Measurements from ENCODE around the gene OCEL1.
A peak's percentile ranks its signal among the peaks of the same experiment; 100 is the strongest.

Gene OCEL1

DNA sequence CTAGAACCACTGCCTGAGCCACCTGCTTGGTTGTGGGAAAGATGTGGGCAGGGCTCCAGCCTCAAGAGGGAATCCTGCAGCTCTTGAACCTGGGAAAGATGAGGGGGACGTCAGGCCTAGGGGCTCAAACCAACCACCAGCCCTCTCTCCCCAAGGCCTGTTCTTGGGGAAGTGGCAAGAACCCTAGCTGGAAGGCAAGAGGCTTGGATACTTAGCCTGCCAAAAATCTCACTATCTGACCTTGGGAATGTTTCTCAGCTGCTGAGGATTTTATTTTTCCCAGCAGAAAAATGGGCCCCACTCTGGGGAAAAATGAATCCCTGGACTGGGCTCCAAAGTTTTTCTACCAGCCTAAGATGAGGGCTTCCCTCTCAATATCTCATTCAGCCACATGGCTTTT lies 33.9 kb downstream of the OCEL1 start:
- H3K27me3 ChIP-seq (ENCODE audit: control insufficient read depth, low read length), result no peaks in the 10 kb centered on the region
- H3K79me2 ChIP-seq (ENCODE audit: control insufficient read depth, low read length), result no peaks in the 10 kb centered on the region
- H4K20me1 ChIP-seq (ENCODE audit: control insufficient read depth, insufficient read depth, low read depth, low read length), result no peaks in the 10 kb centered on the region
- no peaks in the 10 kb centered on the region for H3K9me3 ChIP-seq (ENCODE audit: control insufficient read depth, insufficient read depth, low read length)
- no peak overlapping the region for H3K4me2 ChIP-seq (ENCODE audit: low read length)
- H3F3A ChIP-seq (ENCODE audit: control insufficient read depth, insufficient read depth), result peaks cover 11% of the 10 kb centered on the region; the same call in 1 of the 2 replicates
- no peaks in the 10 kb centered on the region for H3K9me2 ChIP-seq (replicated peaks; ENCODE audit: control insufficient read depth, low read length)
- H3K27ac ChIP-seq (ENCODE audit: low read depth, low read length), result no peak overlapping the region
- H3K4me1 ChIP-seq (ENCODE audit: control insufficient read depth, low read length), result peaks cover 29% of the 10 kb centered on the region
- no peaks in the 10 kb centered on the region for H3K36me3 ChIP-seq (ENCODE audit: control insufficient read depth, low read length)
- TF ChIP-seq EZH2phosphoT487 (IDR thresholded peaks at IDR 0.05; ENCODE audit: borderline replicate concordance, low read length), result no peak
- TF ChIP-seq, protein P1, sequence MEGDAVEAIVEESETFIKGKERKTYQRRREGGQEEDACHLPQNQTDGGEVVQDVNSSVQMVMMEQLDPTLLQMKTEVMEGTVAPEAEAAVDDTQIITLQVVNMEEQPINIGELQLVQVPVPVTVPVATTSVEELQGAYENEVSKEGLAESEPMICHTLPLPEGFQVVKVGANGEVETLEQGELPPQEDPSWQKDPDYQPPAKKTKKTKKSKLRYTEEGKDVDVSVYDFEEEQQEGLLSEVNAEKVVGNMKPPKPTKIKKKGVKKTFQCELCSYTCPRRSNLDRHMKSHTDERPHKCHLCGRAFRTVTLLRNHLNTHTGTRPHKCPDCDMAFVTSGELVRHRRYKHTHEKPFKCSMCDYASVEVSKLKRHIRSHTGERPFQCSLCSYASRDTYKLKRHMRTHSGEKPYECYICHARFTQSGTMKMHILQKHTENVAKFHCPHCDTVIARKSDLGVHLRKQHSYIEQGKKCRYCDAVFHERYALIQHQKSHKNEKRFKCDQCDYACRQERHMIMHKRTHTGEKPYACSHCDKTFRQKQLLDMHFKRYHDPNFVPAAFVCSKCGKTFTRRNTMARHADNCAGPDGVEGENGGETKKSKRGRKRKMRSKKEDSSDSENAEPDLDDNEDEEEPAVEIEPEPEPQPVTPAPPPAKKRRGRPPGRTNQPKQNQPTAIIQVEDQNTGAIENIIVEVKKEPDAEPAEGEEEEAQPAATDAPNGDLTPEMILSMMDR (IDR thresholded peaks at IDR 0.05; ENCODE audit: low read depth, low read length, poor library complexity, severe bottlenecking), result no peak
- H3K4me3 ChIP-seq (ENCODE audit: low read length), result no peak overlapping the region

DNA sequence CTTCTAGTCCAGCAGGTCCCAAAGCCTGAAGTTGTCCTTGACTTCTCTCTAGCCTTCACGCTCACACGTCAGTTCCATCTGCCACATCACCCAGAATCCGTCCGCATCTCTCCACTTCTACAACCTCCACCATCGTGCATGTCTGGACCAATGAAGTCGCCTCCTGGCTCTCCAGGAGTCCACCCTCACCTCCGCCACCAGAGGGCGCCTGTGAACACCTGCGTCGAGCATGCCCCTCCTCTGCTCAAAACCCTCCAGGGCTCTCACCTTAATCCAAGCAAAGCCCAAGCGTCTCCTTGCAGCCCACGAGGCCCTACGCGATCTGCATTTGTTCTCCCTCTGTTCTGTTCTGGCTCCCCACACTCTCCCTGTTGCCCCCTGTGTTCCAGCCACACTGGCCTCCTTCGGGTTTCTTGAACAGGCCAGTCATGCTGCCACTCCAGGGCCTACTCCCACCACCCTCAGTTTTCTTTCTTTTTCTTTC lies 34.9 kb downstream of the OCEL1 start:
- Histone ChIP-seq H3K36me3 (ENCODE audit: control insufficient read depth, low read length) (no peaks in the 10 kb centered on the region), H3K27me3 (ENCODE audit: control insufficient read depth, low read length) (no peaks in the 10 kb centered on the region), H3K9me2 (replicated peaks; ENCODE audit: control insufficient read depth, low read length) (no peaks in the 10 kb centered on the region), H3K27ac (ENCODE audit: low read depth, low read length) (peak overlapping the region; percentile 46), H3K79me2 (ENCODE audit: control insufficient read depth, low read length) (no peaks in the 10 kb centered on the region), H3F3A (ENCODE audit: control insufficient read depth, insufficient read depth) (peaks cover 15% of the 10 kb centered on the region), H4K20me1 (ENCODE audit: control insufficient read depth, insufficient read depth, low read depth, low read length) (no peaks in the 10 kb centered on the region), H3K4me3 (ENCODE audit: low read length) (peak overlapping the region; percentile 45), H3K9me3 (ENCODE audit: control insufficient read depth, insufficient read depth, low read length) (no peaks in the 10 kb centered on the region), H3K4me1 (ENCODE audit: control insufficient read depth, low read length) (peaks cover 39% of the 10 kb centered on the region), H3K4me2 (ENCODE audit: low read length) (peak overlapping the region; percentile 60)
- TF ChIP-seq, protein P1 (IDR thresholded peaks at IDR 0.05; ENCODE audit: low read depth, low read length, poor library complexity, severe bottlenecking), result peak; percentile 95
- no peak for TF ChIP-seq EZH2phosphoT487 (IDR thresholded peaks at IDR 0.05; ENCODE audit: borderline replicate concordance, low read length)

DNA sequence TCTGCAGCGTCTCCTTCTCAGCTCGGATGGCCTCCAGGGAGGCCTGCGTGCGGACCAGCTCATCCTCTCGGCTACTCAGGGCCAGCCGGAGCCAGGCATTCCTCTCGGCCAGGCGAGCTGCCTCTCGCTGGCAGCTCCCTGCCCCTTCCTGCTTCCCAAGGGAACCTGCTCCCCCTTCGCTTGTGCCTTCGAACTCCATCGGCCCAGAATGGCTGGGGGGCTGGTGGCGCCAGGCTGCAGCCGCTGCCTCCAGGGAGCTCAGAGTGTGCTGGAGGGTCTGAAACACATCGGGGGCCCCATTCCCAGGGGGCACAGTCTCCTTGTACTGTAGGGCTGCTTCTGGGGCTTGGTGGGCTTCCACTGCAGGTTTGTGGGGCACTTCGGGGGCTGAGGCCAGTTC lies 36.5 kb downstream of the OCEL1 start:
- Histone ChIP-seq H3K4me3 (ENCODE audit: low read length) (no peak overlapping the region), H3K27ac (ENCODE audit: low read depth, low read length) (no peak overlapping the region), H3K4me1 (ENCODE audit: control insufficient read depth, low read length) (peaks cover 44% of the 10 kb centered on the region), H4K20me1 (ENCODE audit: control insufficient read depth, insufficient read depth, low read depth, low read length) (no peaks in the 10 kb centered on the region), H3K9me2 (replicated peaks; ENCODE audit: control insufficient read depth, low read length) (no peaks in the 10 kb centered on the region), H3K79me2 (ENCODE audit: control insufficient read depth, low read length) (peaks cover 3% of the 10 kb centered on the region), H3K9me3 (ENCODE audit: control insufficient read depth, insufficient read depth, low read length) (no peaks in the 10 kb centered on the region), H3F3A (ENCODE audit: control insufficient read depth, insufficient read depth) (peaks cover 23% of the 10 kb centered on the region), H3K4me2 (ENCODE audit: low read length) (no peak overlapping the region), H3K27me3 (ENCODE audit: control insufficient read depth, low read length) (no peaks in the 10 kb centered on the region), H3K36me3 (ENCODE audit: control insufficient read depth, low read length) (no peaks in the 10 kb centered on the region)
- TF ChIP-seq, protein P1 (IDR thresholded peaks at IDR 0.05; ENCODE audit: low read depth, low read length, poor library complexity, severe bottlenecking), result no peak
- no peak for TF ChIP-seq EZH2phosphoT487 (IDR thresholded peaks at IDR 0.05; ENCODE audit: borderline replicate concordance, low read length)

All from DOHH2 (cell line).